Panc1 (cell line): Measurements from ENCODE around the gene NELFE.

Experiments used
- POLR2AphosphoS5 ChIP-seq: IDR thresholded peaks from 2 replicates; pipeline ENCODE4 v1.6.1; 2012; ENCODE audit warnings: mild to moderate bottlenecking, low read depth, low read length, moderate library complexity
- SIN3A ChIP-seq: IDR thresholded peaks from 2 replicates; pipeline ENCODE4 v1.6.1; 2012; ENCODE audit warnings: low read depth, mild to moderate bottlenecking, low read length, moderate library complexity, borderline replicate concordance; ENCODE audit not compliant: insufficient read depth
- TCF7L2 ChIP-seq: IDR thresholded peaks from 2 replicates; pipeline ENCODE4 v1.6.1; 2011; ENCODE audit warnings: mild to moderate bottlenecking, low read depth, low read length, inconsistent platforms
- TF ChIP-seq, protein P1 (sequence below): fragments of 450-650 bp; IDR thresholded peaks from 2 replicates; pipeline ENCODE4 v1.5.1; 2017; ENCODE audit warnings: mild to moderate bottlenecking
- TF ChIP-seq, protein P2 (sequence below), 2 experiments: IDR thresholded peaks; 2 replicates each; pipeline ENCODE4 v1.6.1; 2011 to 2012; ENCODE audit warnings: low read depth in 2 of 2, control low read depth in 1 of 2, low read length in 1 of 2, mild to moderate bottlenecking in 1 of 2, moderate library complexity in 1 of 2; ENCODE audit not compliant: insufficient read depth in 1 of 2

DNA sequence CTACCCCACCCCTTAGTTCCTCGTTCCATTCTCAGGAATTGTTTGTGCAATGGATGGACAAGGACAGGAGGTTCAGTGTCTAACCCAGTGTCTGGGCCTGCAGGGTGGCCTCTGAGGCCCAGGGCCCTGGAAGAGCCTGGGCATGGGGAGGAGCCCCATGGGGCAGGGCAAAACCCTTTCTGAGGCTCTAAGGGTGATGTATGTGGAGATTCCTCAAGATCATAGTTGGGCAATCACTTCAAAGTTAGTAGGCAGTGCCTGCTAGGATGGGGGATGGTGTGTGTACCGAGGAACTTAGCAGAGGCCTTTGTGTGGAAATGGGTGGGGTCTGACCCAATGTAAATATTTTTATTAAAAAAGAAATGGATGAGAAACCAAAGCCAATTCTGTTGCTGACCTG lies 38.0 kb downstream of the NELFE start:
- TF ChIP-seq, protein P1, sequence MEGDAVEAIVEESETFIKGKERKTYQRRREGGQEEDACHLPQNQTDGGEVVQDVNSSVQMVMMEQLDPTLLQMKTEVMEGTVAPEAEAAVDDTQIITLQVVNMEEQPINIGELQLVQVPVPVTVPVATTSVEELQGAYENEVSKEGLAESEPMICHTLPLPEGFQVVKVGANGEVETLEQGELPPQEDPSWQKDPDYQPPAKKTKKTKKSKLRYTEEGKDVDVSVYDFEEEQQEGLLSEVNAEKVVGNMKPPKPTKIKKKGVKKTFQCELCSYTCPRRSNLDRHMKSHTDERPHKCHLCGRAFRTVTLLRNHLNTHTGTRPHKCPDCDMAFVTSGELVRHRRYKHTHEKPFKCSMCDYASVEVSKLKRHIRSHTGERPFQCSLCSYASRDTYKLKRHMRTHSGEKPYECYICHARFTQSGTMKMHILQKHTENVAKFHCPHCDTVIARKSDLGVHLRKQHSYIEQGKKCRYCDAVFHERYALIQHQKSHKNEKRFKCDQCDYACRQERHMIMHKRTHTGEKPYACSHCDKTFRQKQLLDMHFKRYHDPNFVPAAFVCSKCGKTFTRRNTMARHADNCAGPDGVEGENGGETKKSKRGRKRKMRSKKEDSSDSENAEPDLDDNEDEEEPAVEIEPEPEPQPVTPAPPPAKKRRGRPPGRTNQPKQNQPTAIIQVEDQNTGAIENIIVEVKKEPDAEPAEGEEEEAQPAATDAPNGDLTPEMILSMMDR: no peak
- TF ChIP-seq SIN3A: no peak
- TF ChIP-seq POLR2AphosphoS5: no peak
- no peak for TF ChIP-seq TCF7L2
- TF ChIP-seq, protein P2, sequence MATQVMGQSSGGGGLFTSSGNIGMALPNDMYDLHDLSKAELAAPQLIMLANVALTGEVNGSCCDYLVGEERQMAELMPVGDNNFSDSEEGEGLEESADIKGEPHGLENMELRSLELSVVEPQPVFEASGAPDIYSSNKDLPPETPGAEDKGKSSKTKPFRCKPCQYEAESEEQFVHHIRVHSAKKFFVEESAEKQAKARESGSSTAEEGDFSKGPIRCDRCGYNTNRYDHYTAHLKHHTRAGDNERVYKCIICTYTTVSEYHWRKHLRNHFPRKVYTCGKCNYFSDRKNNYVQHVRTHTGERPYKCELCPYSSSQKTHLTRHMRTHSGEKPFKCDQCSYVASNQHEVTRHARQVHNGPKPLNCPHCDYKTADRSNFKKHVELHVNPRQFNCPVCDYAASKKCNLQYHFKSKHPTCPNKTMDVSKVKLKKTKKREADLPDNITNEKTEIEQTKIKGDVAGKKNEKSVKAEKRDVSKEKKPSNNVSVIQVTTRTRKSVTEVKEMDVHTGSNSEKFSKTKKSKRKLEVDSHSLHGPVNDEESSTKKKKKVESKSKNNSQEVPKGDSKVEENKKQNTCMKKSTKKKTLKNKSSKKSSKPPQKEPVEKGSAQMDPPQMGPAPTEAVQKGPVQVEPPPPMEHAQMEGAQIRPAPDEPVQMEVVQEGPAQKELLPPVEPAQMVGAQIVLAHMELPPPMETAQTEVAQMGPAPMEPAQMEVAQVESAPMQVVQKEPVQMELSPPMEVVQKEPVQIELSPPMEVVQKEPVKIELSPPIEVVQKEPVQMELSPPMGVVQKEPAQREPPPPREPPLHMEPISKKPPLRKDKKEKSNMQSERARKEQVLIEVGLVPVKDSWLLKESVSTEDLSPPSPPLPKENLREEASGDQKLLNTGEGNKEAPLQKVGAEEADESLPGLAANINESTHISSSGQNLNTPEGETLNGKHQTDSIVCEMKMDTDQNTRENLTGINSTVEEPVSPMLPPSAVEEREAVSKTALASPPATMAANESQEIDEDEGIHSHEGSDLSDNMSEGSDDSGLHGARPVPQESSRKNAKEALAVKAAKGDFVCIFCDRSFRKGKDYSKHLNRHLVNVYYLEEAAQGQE (IDR thresholded peaks at IDR 0.05; ENCODE audit: insufficient read depth in 1 of 2, low read depth in 2 of 2, low read length in 1 of 2): no peak
